GM12873 (cell line): ENCODE data around the gene ATP6V0C.

Experiments used
- TF ChIP-seq, protein P1 (sequence below): IDR thresholded peaks from 2 replicates; pipeline ENCODE4 v1.5.1; 2012; ENCODE audit warnings: low read depth, mild to moderate bottlenecking, moderate library complexity, low read length, control low read depth; ENCODE audit not compliant: insufficient read depth; ENCODE audit errors: missing control alignments

The ATP6V0C gene

GRCh38 chr16:2524339-2524938 is 10.7 kb downstream of the ATP6V0C start:
- TF ChIP-seq, protein P1, sequence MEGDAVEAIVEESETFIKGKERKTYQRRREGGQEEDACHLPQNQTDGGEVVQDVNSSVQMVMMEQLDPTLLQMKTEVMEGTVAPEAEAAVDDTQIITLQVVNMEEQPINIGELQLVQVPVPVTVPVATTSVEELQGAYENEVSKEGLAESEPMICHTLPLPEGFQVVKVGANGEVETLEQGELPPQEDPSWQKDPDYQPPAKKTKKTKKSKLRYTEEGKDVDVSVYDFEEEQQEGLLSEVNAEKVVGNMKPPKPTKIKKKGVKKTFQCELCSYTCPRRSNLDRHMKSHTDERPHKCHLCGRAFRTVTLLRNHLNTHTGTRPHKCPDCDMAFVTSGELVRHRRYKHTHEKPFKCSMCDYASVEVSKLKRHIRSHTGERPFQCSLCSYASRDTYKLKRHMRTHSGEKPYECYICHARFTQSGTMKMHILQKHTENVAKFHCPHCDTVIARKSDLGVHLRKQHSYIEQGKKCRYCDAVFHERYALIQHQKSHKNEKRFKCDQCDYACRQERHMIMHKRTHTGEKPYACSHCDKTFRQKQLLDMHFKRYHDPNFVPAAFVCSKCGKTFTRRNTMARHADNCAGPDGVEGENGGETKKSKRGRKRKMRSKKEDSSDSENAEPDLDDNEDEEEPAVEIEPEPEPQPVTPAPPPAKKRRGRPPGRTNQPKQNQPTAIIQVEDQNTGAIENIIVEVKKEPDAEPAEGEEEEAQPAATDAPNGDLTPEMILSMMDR: no peak

DNA sequence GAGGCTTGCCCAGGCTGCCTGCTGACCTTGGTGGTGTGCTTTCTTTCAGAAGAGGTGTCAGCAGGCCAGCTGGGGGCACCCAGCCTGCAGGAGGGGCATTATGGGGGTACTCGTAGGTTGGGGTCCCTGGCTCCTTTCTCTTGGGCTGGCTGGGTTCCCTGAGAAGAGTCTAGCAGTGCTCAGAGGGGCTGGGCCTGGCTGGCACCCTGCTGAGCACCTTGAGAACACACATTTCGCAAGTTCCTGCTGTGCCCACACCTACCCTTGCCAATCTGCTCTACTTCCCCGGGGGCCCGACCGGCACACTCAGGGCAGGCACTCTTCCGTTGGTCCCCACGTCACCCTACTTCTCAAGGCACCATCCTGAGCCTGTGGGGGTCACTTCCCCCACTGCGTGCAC is 12.4 kb downstream of the ATP6V0C start:
- TF ChIP-seq, protein P1: no peak

- TF ChIP-seq, protein P1: no peak
Observed at GRCh38 chr16:2527071-2527783, 13.5 kb downstream of the ATP6V0C start.

GRCh38 chr16:2527784-2528100 is 14.0 kb downstream of the ATP6V0C start:
- TF ChIP-seq, protein P1: no peak

GRCh38 chr16:2528161-2529060 is 14.7 kb downstream of the ATP6V0C start:
- TF ChIP-seq, protein P1: no peak

DNA sequence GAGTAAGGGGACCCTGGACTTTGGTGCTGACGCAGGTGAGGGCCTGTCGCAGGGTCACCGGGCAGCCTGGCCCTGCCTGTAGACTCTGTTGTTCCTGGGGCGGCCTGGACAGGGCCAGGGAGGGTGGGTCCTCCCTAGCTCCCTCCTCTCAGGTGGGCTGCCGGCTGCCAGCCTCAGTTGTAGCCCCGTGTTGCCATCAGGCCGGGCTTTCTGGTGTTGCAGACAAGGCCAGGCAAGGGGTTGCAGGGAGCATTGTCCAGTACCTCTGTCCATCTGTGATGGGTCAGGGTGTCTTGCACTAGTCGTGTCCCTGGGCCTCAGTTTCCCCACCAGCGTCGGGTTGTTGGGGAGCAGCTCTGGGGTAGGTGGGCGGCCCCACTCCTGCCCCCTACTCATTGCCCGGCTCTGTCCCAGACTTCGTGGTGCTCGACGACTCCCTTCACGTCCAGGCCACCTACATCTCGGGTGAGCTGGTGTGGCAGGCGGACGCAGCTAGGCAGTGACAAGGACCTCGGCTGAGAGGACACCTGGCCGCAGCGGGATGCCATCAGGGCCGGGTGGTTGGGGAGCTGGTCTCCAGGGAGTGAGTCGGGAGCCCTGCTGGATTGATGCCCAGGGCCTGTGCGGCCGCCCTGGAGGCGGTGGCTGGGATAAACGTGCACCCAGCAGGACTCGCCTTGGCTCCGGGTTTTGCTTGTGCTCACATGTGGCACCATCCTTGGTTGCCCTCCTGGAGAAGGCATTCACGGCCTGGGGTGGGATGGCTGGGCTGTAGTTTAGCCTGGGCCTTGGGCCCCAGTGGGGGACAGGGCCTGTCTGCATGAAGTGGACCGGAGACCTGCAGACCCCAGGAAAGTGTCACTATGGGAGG is 15.5 kb downstream of the ATP6V0C start:
- TF ChIP-seq, protein P1: peak; percentile 25
